K562 treated with DMSO at 1 percent for 24 hours (cell line): ENCODE measurements around the gene SESN3. TPM values are rescaled to one million over a fixed set of nuclear protein-coding genes. Genes with fewer than 3 reads are reported as not detected.

Experiments
- total RNA-seq: library from RNA; unstranded; fragments of 300-600 nt; gene quantifications from 2 replicates; pipeline ENCODE4 v1.2.3, GENCODE V29; 2022; ENCODE audit warnings: low read depth; ENCODE audit not compliant: insufficient read depth

SESN3 gene
- 2.2 and 3.9 TPM in 2 replicates for total RNA-seq

DNA sequence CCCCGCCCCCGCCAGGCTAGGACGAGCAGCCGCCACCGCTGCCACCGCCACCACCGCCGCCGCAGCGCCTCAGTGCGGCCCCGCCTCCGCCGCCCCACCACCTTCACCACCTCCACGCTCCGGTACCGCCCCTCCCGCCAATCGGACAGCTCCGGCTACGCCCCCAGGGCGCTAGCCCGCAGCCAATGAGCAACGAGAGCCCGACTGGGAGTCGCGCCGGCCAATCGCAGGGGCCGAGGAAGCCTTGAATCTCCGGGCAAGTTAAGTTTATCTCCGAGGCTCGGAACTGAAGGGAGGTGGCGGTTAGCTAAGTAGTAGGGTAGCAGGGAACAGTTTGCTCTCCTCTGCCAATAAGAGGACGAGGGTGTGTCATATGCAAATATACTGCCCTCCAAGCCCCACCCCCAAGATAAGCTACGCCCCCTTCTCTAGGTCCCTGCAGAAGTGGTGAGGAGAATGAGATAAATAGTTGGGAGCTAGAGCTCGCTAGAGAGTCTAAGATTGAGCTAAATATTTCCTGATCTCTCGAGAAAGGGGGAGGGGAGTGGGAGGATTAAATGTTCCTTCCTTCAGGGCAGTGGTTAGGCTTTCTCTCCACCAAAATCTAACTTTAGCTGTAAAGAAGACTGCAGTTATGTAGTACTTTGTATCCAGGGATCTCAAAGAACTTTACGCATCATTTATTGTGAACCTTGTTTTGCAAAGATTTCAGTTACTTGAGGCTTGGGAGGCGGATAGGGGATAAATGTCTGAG lies at the start of gene SESN3:
Gene SESN3 (minus strand): TSS at position 76 of the 754 bp plus-strand sequence. CDS start 342 bp downstream, outside the sequence.

Other genes starting within 250 kb of the SESN3 start
- gene KDM4E, start 205.9 kb downstream of the SESN3 start, total RNA-seq: not detected in 2 replicates
- gene KDM4F, start 181.8 kb downstream of the SESN3 start, total RNA-seq: not detected in 2 replicates
- 22.0 and 23.8 TPM in 2 replicates for gene SRSF8, start 164.3 kb downstream of the SESN3 start, total RNA-seq
- 6.9 and 7.6 TPM in 2 replicates for gene ENDOD1, start 141.4 kb downstream of the SESN3 start, total RNA-seq